ENCODE data around the gene NRXN3. TPM values are rescaled to one million over a fixed set of nuclear protein-coding genes. Genes with fewer than 3 reads are reported as not detected.

NRXN3 gene
- polyA plus RNA-seq, 1 donor from 2014 or later = 110 TPM

DNA sequence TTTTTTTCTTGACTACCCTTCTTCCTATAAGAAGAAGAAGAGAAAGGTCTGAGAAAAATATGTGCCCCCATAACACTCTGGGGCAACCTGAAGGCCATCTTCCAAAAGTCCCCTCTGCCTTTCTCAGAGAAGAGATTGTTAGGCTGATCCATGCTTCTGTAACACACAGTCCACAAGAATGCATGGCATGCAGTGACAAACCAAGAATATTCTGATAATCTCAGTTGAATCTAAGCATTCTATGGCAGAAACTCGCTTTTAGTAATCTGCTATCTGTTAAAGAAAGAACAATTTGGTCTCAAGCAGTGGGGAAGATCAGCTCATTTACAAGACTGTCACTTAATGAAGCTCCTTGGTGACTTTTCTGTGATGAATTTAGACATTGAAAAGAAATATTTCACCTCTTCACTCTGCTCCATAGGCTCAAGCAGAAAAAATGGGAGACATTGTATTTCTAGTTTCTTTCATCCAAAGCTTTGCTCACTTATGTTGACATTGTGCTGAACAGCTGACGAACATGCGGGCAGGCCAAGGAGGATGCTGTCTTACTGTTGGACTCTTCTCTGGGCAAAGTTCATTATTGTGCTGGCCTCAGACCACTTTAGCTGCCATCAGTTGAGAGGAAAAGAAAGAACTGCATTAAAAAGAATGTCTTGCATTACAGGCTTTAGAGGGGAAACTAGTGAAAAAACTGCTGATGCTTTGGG lies 1084.0 kb downstream of the NRXN3 start:
- Histone ChIP-seq H3K79me2 (replicated peaks; ENCODE audit: insufficient read depth, low read length) (no peaks in the 10 kb centered on the region), H2AFZ (ENCODE audit: low read depth, low read length) (no peak overlapping the region), H4K20me1 (ENCODE audit: insufficient read depth) (no peaks in the 10 kb centered on the region), H3K9ac (ENCODE audit: low read length) (no peak overlapping the region), H3K27ac (ENCODE audit: low read length) (no peak overlapping the region), H3K9me3 (ENCODE audit: low read length) (no peaks in the 10 kb centered on the region), H3K9me2 (ENCODE audit: insufficient read depth, low read length) (no peaks in the 10 kb centered on the region), H3K36me3 (ENCODE audit: insufficient read depth, low read length) (no peaks in the 10 kb centered on the region), H3K27me3 (ENCODE audit: insufficient read depth, low read depth, low read length) (no peaks in the 10 kb centered on the region), H3K4me3 (ENCODE audit: low read length) (no peak overlapping the region), H3K4me2 (ENCODE audit: low read length) (no peak overlapping the region), H3F3A (ENCODE audit: insufficient read depth, low read length, poor library complexity, severe bottlenecking) (peaks cover 4% of the 10 kb centered on the region)
- no peak for TF ChIP-seq EZH2 (IDR thresholded peaks at IDR 0.05; ENCODE audit: borderline replicate concordance, insufficient read depth, low read length, poor library complexity, severe bottlenecking)
- no peak for TF ChIP-seq TAF1 (IDR thresholded peaks at IDR 0.05; ENCODE audit: low read depth)
- TF ChIP-seq POLR2AphosphoS5 (IDR thresholded peaks at IDR 0.05) = no peak
- TF ChIP-seq MXI1 (conservative IDR thresholded peaks at IDR 0.05; ENCODE audit: poor library complexity, severe bottlenecking) = no peak
- TF ChIP-seq, protein P1, sequence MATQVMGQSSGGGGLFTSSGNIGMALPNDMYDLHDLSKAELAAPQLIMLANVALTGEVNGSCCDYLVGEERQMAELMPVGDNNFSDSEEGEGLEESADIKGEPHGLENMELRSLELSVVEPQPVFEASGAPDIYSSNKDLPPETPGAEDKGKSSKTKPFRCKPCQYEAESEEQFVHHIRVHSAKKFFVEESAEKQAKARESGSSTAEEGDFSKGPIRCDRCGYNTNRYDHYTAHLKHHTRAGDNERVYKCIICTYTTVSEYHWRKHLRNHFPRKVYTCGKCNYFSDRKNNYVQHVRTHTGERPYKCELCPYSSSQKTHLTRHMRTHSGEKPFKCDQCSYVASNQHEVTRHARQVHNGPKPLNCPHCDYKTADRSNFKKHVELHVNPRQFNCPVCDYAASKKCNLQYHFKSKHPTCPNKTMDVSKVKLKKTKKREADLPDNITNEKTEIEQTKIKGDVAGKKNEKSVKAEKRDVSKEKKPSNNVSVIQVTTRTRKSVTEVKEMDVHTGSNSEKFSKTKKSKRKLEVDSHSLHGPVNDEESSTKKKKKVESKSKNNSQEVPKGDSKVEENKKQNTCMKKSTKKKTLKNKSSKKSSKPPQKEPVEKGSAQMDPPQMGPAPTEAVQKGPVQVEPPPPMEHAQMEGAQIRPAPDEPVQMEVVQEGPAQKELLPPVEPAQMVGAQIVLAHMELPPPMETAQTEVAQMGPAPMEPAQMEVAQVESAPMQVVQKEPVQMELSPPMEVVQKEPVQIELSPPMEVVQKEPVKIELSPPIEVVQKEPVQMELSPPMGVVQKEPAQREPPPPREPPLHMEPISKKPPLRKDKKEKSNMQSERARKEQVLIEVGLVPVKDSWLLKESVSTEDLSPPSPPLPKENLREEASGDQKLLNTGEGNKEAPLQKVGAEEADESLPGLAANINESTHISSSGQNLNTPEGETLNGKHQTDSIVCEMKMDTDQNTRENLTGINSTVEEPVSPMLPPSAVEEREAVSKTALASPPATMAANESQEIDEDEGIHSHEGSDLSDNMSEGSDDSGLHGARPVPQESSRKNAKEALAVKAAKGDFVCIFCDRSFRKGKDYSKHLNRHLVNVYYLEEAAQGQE (IDR thresholded peaks at IDR 0.05; ENCODE audit: borderline replicate concordance) = no peak
- TF ChIP-seq CTCF (IDR thresholded peaks at IDR 0.05; ENCODE audit: poor library complexity, severe bottlenecking) = no peak
- no peak for TF ChIP-seq SMC3 (conservative IDR thresholded peaks at IDR 0.05; ENCODE audit: poor library complexity)
- no peak for TF ChIP-seq EP300 (conservative IDR thresholded peaks at IDR 0.05; ENCODE audit: poor library complexity, severe bottlenecking)
- TF ChIP-seq RAD21 (conservative IDR thresholded peaks at IDR 0.05) = no peak

DNA sequence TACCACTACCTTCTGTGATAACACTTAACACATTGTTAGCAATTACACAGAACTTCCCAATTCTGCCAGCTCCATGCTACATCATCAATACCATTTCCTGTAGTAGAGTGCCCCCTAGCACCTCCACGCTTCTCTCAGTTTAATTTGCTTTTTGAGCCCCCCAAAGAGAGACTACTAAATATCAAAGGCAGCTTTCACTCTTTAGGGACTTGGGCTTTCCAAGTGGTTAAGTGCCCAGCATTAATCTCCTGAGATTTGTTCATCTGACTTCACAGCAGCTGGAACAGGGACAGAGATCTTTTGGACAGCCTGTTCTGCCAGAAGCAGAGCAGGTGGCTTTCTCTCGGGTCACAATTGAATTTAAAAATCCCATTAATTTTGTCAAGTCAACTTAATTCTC lies 1086.2 kb downstream of the NRXN3 start:
- no peaks in the 10 kb centered on the region for H3K36me3 ChIP-seq (ENCODE audit: insufficient read depth, low read length)
- TF ChIP-seq POLR2AphosphoS5 (IDR thresholded peaks at IDR 0.05) (no peak), TAF1 (IDR thresholded peaks at IDR 0.05; ENCODE audit: low read depth) (no peak)
- no peak overlapping the region for H3K4me2 ChIP-seq (ENCODE audit: low read length)
- H3K9me2 ChIP-seq (ENCODE audit: insufficient read depth, low read length) = no peaks in the 10 kb centered on the region
- no peaks in the 10 kb centered on the region for H4K20me1 ChIP-seq (ENCODE audit: insufficient read depth)
- no peak overlapping the region for H3K27ac ChIP-seq (ENCODE audit: low read length)
- no peak overlapping the region for H3K9ac ChIP-seq (ENCODE audit: low read length)
- no peaks in the 10 kb centered on the region for H3K79me2 ChIP-seq (replicated peaks; ENCODE audit: insufficient read depth, low read length)
- H2AFZ ChIP-seq (ENCODE audit: low read depth, low read length) = no peak overlapping the region
- H3F3A ChIP-seq (ENCODE audit: insufficient read depth, low read length, poor library complexity, severe bottlenecking) = peaks cover 4% of the 10 kb centered on the region
- H3K9me3 ChIP-seq (ENCODE audit: low read length) = no peaks in the 10 kb centered on the region
- no peak overlapping the region for H3K4me3 ChIP-seq (ENCODE audit: low read length)
- no peaks in the 10 kb centered on the region for H3K27me3 ChIP-seq (ENCODE audit: insufficient read depth, low read depth, low read length)
